Measurements from ENCODE around the gene CENPS.

The CENPS gene

GRCh38 chr1:10489291-10490055 is 59.2 kb downstream of the CENPS start:
- DNase-seq (ENCODE audit: low read depth in 4 of 4, low spot score in 1 of 4) = no peak

- no peak for DNase-seq (ENCODE audit: low read depth in 4 of 4, low spot score in 1 of 4)
Measured at GRCh38 chr1:10490286-10490970, 60.2 kb downstream of the CENPS start.
